Left kidney (tissue), 8 donors: ENCODE data around the gene NAGPA. TPM values are rescaled to one million over a fixed set of nuclear protein-coding genes. Genes with fewer than 3 reads are reported as not detected.
"Not testable (repeated sequence)": the region's sequence is repeated elsewhere in the genome, so short reads cannot be mapped to it uniquely, and the experiment has no call there.

Experiments used
- DNase-seq: peaks from one replicate; pipeline ENCODE4 v3.0.0-alpha.2; 2013
- long read RNA-seq, 8 donors: transcript quantifications; one replicate each; lab custom pipeline, GENCODE V29; 2026
- polyA plus RNA-seq: library from polyadenylated mRNA; unstranded; fragments of 120-200 nt; gene quantifications from one replicate; pipeline ENCODE4 v1.2.1, GENCODE V29; 2013; ENCODE audit not compliant: insufficient read length

Gene NAGPA
- polyA plus RNA-seq = 12.2 TPM
- long read RNA-seq, donor 1, partial matches to known transcripts = 0 of 2 reads
- long read RNA-seq, donor 1, other reads (novel, unspliced or antisense) = 0 of 2 reads
- long read RNA-seq, donor 2, partial matches to known transcripts = 0 of 3 reads
- long read RNA-seq, donor 2, other reads (novel, unspliced or antisense) = 0 of 3 reads
- long read RNA-seq, donor 3, partial matches to known transcripts = 0 of 5 reads
- long read RNA-seq, donor 3, other reads (novel, unspliced or antisense) = 0 of 5 reads
- long read RNA-seq, donor 4 = 0 reads
- long read RNA-seq, donor 5, partial matches to known transcripts = 0 of 3 reads
- long read RNA-seq, donor 5, other reads (novel, unspliced or antisense) = 0 of 3 reads
- long read RNA-seq, donor 6, partial matches to known transcripts = 0 of 3 reads
- long read RNA-seq, donor 6, other reads (novel, unspliced or antisense) = 0 of 3 reads
- long read RNA-seq, donor 7, partial matches to known transcripts = 0 of 1 reads
- long read RNA-seq, donor 7, other reads (novel, unspliced or antisense) = 0 of 1 reads
- long read RNA-seq, donor 8, partial matches to known transcripts = 0 of 1 reads
- long read RNA-seq, donor 8, other reads (novel, unspliced or antisense) = 0 of 1 reads

DNA sequence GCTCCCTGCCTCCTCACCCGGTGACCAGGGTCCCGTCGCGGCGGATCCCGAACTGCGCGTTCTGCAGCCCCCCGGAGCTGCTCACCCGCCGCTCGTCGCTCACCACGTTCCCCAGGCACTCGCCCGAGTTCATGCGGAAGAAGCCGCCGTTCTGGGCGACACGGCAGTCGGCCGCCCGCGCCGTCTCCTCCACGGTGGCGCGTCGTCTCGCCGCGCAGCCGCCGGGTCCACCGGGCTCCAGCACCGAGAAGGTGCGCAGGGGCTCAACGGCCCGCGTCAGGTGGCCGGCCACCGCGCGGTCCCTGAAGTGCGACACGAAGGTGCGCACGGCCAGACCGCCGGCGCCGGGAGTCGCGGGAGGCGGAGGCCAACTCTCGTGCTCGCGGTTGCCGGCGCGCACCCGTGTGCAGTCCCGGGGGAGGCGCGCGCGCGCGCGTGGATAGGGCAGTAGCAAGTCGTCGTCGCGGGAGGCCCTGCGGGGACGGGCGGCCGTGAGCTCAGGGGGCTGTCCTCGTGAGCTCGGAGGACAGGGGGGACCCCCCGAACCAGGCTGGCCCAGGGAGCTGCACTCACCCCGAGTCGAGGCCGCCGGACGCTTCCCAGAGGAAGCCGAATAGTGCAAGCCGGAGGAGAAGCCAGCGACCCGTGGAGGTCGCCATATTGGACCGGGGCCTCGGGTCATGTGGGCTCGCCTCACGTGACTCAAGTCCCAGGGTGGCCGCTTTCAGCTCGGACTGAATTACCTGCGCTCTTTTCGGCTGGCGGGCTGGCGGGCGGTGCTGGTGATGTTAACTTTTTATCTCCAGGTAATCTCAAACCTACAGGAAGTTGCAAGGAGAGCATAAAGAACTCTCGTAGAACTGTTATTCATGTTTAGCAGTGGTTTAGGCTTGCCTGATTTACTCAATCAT is at the start of gene NAGPA:
TSS of gene NAGPA (minus strand) at position 680 of the 911 bp plus-strand sequence. CDS start at position 659, 21 bp downstream.
- DNase-seq = peak; percentile 83

- not testable (repeated sequence) for DNase-seq
Measured at GRCh38 chr16:5080996-5081395, 47.3 kb upstream of the NAGPA start.

- not testable (repeated sequence) for DNase-seq
Measured at GRCh38 chr16:5080461-5080860, 46.7 kb upstream of the NAGPA start.

DNA sequence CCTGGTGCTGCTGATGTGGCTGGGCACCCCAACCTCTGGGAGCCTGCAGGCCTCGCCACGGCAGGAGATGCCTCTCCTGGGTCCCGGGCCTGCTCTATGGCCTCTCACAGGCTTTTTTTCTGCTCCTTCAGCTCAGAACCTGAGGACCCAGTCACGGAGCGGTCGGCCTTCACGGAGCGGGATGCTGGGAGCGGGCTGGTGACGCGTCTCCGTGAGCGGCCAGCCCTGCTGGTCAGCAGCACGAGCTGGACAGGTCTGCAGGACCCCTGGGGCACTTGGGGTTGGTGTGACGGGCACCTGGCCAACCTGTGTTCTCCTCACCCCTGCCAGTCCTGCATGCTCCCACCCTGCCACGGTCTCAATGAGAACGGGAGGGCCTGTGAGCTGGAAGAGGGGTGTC is 44.9 kb upstream of the NAGPA start:
- DNase-seq = no peak

DNA sequence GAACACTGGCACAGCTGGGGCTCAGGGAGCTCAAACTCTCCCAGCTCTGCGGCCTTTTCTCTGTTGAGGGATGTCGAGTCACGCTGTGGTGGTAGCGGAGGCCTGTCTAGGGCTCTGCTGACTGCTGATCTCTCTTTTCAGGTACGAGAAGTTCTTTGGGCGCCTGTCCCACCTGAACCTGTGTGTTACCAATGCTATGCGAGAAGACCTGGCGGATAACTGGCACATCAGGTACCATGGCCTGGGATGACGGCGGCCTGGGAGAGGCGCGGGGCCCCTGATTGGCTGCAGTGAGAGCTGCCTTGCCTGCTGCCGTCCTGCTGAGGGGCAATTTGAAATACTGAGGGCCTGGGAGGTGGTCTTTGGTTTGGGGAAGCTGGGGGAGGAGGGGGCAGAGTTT is 43.6 kb upstream of the NAGPA start:
- no peak for DNase-seq

DNA sequence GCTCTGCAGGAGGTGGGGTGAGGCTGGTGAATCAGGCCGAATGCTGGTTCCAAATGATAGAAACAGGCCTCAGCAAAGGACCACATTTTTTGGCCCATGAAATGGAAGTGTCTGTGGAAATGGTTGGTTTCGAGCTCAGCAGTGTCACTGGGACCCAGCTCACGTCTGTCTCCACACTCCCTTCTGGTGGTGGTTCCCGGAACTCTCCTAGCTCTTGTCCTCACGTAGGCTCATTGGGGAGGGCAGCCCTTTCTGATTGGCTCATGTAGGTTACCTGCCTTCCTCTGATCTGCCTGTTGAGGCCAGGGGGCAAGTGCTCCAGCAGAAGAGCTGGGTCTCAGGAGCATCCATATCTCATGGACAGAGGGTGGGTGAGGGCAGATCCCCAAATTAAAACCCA is 41.9 kb upstream of the NAGPA start:
- no peak for DNase-seq

DNA sequence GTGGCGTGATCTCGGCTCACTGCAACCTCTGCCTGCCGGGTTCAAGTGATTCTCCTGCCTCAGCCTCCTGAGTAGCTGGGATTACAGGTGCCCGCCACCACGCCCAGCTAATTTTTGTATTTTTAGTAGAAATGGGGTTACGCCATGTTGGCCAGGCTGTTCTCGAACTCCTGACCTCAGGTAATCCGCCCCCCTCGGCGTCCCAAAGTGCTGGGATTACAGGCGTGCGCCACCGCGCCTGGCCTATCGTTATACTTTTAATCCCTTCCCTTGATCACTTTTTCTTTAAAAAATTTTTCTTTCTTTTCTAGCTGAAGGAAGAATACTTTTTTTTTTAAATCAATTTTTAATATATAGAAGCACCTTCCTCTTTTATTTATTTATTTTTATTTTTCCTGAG is 40.0 kb upstream of the NAGPA start:
- DNase-seq = not testable (repeated sequence)

DNA sequence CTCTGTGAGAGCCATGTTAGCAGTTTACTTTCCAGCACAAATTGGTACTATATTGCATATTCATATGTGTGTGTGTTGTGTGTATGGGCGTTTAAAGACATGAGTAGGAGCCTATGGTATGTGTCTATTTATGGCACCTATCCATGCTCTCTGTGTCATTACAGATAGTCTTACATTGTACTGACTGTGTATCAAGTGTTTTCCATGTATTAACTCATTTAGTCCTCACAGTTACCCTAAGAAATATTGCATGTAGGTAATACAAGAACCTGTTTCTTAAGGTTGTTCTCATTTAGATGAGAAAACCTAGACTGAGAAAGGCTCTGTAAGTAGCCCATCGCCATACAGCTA is 39.5 kb upstream of the NAGPA start:
- DNase-seq = no peak

- no peak for DNase-seq
Measured at GRCh38 chr16:5072334-5073278, 38.9 kb upstream of the NAGPA start.

GRCh38 chr16:5071681-5072333 is 38.1 kb upstream of the NAGPA start, which contains the start of gene ALG1:
Gene ALG1, plus strand, starts transcription at chr16:5071843. Its CDS starts 7 bp downstream, at chr16:5071850.
- peak; percentile 85 for DNase-seq

DNA sequence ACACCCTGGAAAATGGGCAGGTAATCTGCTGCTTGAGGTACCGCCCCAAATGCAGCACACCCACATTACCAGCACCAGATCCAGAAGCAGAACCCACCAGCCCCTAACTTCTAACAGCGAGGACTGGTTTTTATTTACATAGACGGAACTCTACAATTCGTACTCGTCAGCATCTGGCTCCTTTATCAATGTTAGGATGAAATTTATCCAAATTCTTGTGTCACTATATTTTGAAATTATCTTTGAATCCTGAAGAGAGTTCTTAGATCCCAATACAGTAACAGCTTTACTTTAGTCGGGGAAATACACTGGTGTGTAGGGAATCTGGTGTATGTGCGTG is 37.6 kb upstream of the NAGPA start:
- no peak for DNase-seq

DNA sequence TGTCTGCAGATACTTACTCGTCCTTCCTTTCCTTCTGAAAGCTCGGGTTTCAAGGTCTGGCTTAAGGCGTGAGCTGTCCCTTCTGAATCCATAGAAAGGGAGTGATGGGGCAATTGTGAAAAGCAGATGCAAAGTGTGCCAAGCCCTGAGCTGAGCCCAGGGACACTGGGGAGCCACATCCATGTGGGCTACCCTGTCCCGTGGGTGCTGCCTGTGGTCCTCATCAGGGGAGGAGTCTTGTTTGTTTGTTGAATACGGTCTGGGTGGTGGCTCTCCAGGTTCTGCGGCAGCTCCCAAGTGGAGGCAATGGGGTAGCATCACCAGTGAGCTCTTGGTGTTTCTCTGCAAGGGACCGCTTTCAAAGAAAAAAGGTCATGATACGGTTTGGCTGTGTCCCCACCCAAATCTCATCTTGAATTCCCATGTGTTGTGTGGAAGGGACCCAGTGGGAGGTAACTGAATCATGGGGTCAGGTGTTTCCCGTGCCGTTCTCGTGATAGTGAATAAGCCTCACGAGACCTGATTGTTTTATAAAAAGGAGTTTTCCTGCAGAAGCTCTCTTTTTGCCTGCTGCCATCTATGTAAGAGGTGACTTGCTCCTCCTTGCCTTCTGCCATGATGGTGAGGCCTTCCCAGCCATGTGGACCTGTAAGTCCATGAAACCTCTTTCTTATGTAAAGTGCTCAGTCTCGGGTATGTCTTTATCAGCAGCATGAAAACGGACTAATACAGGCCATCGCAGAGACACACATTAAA is 36.9 kb upstream of the NAGPA start:
- DNase-seq = no peak

GRCh38 chr16:5069854-5070253 is 36.1 kb upstream of the NAGPA start:
- DNase-seq = no peak

DNA sequence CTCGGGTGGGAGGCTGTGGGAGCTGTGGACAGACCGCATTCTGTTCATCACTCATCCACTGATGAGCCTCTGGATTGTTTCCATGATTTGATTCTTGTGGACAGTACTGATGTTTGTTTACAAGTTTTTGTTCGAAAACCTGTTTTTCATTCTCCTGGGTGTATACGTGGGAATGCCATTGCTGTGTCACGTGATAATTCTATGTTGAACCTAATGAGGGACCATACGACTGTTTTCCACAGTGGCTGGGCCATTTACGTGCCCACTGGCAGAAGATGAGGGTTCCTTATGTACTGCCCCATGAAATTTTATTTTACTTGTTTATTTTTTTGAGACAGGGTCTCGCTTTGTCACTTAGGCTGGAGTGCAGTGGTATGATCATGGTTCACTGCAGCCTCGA is 35.3 kb upstream of the NAGPA start:
- no peak for DNase-seq

GRCh38 chr16:5066511-5066910 is 32.8 kb upstream of the NAGPA start:
- DNase-seq = no peak

DNA sequence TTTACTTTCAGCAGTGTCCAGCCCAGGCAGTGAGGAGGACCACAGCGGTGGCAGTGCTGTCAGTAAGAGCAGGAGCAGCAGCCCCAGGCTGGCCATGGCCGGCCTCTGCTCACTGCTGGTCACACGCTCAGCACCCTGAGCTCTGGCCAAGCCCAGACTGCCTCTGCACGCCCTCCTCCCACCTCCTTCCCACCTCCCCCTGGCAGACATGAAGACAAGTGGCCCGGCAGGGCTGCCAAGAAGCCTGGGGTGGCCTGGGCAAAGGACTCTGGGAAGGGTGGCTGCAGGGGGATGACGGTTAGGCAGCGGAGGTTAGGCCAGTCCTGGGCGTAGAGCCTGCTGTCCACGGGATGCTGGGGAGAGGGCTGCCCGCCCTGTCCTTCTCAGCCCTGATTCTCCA is 32.1 kb upstream of the NAGPA start, which contains the start of gene C16orf89:
TSS of gene C16orf89 (minus strand) at position 144 of the 400 bp plus-strand sequence. CDS start at position 96, 48 bp downstream.
- no peak for DNase-seq

GRCh38 chr16:5065326-5065725 is 31.6 kb upstream of the NAGPA start:
- no peak for DNase-seq

- no peak for DNase-seq
Measured at GRCh38 chr16:5064915-5065314, 31.2 kb upstream of the NAGPA start.

DNA sequence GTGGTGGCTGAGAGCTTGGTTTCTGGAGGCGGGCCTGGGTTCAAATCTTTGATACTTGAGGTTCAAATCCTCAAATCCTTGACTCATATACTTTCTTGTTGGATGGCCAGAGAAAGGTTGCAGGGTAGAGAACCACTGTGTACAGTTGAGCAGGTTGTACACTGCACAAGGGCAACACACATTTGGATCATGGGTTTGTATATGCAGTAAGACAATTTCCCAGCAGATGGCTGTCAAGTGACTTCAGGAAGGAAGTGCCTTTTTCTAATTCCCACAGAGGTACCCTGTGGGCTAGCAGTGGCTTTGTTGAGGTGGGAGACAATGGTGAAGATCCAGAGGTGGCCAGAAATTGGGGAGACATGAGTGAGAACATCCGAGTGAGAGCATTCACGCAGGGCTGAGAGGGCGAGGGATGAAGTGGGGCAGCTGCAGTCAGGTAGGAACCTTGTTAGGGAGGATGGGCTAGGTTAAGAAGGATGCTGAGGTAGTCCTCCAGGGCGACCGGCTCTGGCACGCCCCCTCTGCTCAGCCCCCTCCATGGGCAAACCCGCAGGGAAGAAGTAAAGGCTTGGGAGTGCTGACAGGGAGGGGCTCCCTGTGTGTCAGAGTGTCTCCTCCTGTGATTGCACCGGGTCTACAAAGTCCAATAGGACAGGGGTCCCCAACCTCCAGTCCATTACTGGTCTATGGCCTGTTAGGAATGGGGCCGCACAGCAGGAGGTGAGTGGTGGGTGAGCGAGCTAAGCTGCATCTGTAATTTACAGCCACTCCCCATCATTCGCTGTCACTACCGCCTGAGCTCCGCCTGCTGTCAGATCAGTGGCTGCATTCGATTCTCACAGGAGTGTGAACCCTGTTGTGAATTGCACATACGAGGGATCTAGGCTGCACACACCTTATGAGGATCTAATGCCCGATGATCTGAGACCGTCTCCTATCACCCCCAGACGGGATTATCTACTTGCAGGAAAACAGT is 29.3 kb upstream of the NAGPA start:
- DNase-seq = no peak
